Measurements from ENCODE around the gene COL19A1.

The COL19A1 gene

GRCh38 chr6:70073637-70074036, 207.3 kb downstream of the COL19A1 start:
- DNase-seq, result no peak

GRCh38 chr6:70079241-70079640, 212.9 kb downstream of the COL19A1 start:
- DNase-seq, result no peak

GRCh38 chr6:70080443-70081070, 214.2 kb downstream of the COL19A1 start:
- no peak for DNase-seq

- DNase-seq, result no peak
These were observed 216.5 kb downstream of the COL19A1 start for GRCh38 chr6:70082830-70083229.

- DNase-seq, result no peak
These were observed 220.4 kb downstream of the COL19A1 start for GRCh38 chr6:70086806-70087205.

GRCh38 chr6:70094156-70094555, 227.8 kb downstream of the COL19A1 start:
- DNase-seq, result no peak

- no peak for DNase-seq
These were observed 233.4 kb downstream of the COL19A1 start for GRCh38 chr6:70099732-70100131.

GRCh38 chr6:70103798-70104197, 237.4 kb downstream of the COL19A1 start:
- no peak for DNase-seq

- DNase-seq, result peak; percentile 21
These were observed 241.7 kb downstream of the COL19A1 start for GRCh38 chr6:70107852-70108629.

GRCh38 chr6:70110126-70111022, 244.0 kb downstream of the COL19A1 start:
- no peak for DNase-seq

GRCh38 chr6:70111737-70112136, 245.4 kb downstream of the COL19A1 start:
- no peak for DNase-seq

- DNase-seq, result no peak
These were observed 246.4 kb downstream of the COL19A1 start for GRCh38 chr6:70112716-70113115.

GRCh38 chr6:70113171-70113570, 246.8 kb downstream of the COL19A1 start:
- no peak for DNase-seq

- DNase-seq, result no peak
These were observed 252.3 kb downstream of the COL19A1 start for GRCh38 chr6:70118670-70119069.

- DNase-seq, result no peak
These were observed 253.0 kb downstream of the COL19A1 start for GRCh38 chr6:70119218-70119835.

GRCh38 chr6:70124443-70124842, 258.1 kb downstream of the COL19A1 start:
- DNase-seq, result no peak

- DNase-seq, result no peak
These were observed 258.7 kb downstream of the COL19A1 start for GRCh38 chr6:70124882-70125545.

GRCh38 chr6:70125602-70126001, 259.2 kb downstream of the COL19A1 start:
- no peak for DNase-seq

GRCh38 chr6:70129341-70129740, 263.0 kb downstream of the COL19A1 start:
- no peak for DNase-seq

- DNase-seq, result no peak
These were observed 264.5 kb downstream of the COL19A1 start for GRCh38 chr6:70130865-70131264.

GRCh38 chr6:70131528-70131927, 265.2 kb downstream of the COL19A1 start:
- no peak for DNase-seq

GRCh38 chr6:70133246-70133645, 266.9 kb downstream of the COL19A1 start:
- no peak for DNase-seq

- DNase-seq, result no peak
These were observed 268.2 kb downstream of the COL19A1 start for GRCh38 chr6:70134542-70134941.
